GM12878 (cell line): ENCODE measurements around the gene GZMM. TPM values are rescaled to one million over a fixed set of nuclear protein-coding genes. Genes with fewer than 3 reads are reported as not detected.
A peak's percentile ranks its signal among the peaks of the same experiment; 100 is the strongest.

Experiments
- ATAC-seq: fragments of 200-7000 bp; cut with Tn5 transposase; 3 replicates; pipeline ENCODE4 v1.9.1; 2020; ENCODE audit warnings: mild to moderate bottlenecking, moderate library complexity
- BruUV-seq: library from RNA; stranded (reverse); fragments of 400-500 nt; replicated peaks from 2 replicates; lab custom pipeline; 2021; lab: Mats Ljungman, UMichigan
- CTCF ChIA-PET: fragments of 300-600 bp; sonication (Branson Sonifier 250); formaldehyde crosslinking; extraction: SDS; loops from one replicate; lab custom pipeline; 2021; ENCODE audit warnings: inconsistent platforms; lab: Yijun Ruan, JAX
- POLR2A ChIA-PET: fragments of 350-600 bp; formaldehyde crosslinking; extraction: SDS; loops from one replicate; lab custom pipeline; 2021; ENCODE audit warnings: inconsistent platforms; lab: Charles Lee
- RAD21 ChIA-PET: fragments of 300-600 bp; sonication (Branson Sonifier 250); formaldehyde crosslinking; loops from one replicate; lab custom pipeline; 2023; ENCODE audit warnings: antibody characterized with exemption; ENCODE audit not compliant: unreplicated experiment; lab: Charles Lee
- SMC1A ChIA-PET: fragments of 300-600 bp; sonication (Branson Sonifier 250); formaldehyde crosslinking; loops from one replicate; lab custom pipeline; 2023; ENCODE audit not compliant: unreplicated experiment, uncharacterized antibody; lab: Charles Lee
- DNase-seq: peaks from one replicate; pipeline ENCODE4 v3.0.0-alpha.2; 2011; ENCODE audit warnings: low read depth, low spot score
- FAIRE-seq: peaks from 3 replicates; lab custom pipeline; 2011; peaks lifted over from hg19 to GRCh38; lab: Jason Lieb, UNC
- H2AFZ ChIP-seq: 2 replicates; pipeline ENCODE4 v1.6.0; 2011; ENCODE audit warnings: low read depth, low read length, control low read depth; ENCODE audit not compliant: control insufficient read depth
- H3K27ac ChIP-seq: 2 replicates; pipeline ENCODE4 v1.5.1; 2011; ENCODE audit warnings: control low read depth; ENCODE audit not compliant: control insufficient read depth, insufficient read depth
- H3K27me3 ChIP-seq, 2 experiments: replicated peaks in 1 of 2; 2 replicates each; pipeline versions ENCODE4 v1.6.0 to v1.6.1; 2011; ENCODE audit warnings: low read length in 1 of 2; ENCODE audit not compliant: control insufficient read depth in 2 of 2, insufficient read depth in 2 of 2
- H3K36me3 ChIP-seq, 2 experiments: 2 replicates each; pipeline ENCODE4 v1.5.1; 2011; ENCODE audit warnings: low read length in 1 of 2; ENCODE audit not compliant: control insufficient read depth in 2 of 2, insufficient read depth in 2 of 2
- H3K4me1 ChIP-seq: 2 replicates; pipeline ENCODE4 v1.6.1; 2011; ENCODE audit warnings: mild to moderate bottlenecking, low read length, moderate library complexity, mixed read lengths; ENCODE audit not compliant: control insufficient read depth, insufficient read depth
- H3K4me2 ChIP-seq: 2 replicates; pipeline ENCODE4 v1.6.0; 2011; ENCODE audit warnings: control low read depth; ENCODE audit not compliant: control insufficient read depth, insufficient read depth
- H3K4me3 ChIP-seq: fragments of 200-600 bp; sonication (generic); 2 replicates; pipeline ENCODE4 v1.5.1; 2016
- H3K79me2 ChIP-seq: 2 replicates; pipeline ENCODE4 v1.6.0; 2011; ENCODE audit warnings: low read length; ENCODE audit not compliant: control insufficient read depth, insufficient read depth
- H3K9ac ChIP-seq: 2 replicates; pipeline ENCODE4 v1.8.0; 2011; ENCODE audit warnings: low read length, control low read depth, mixed read lengths; ENCODE audit not compliant: control insufficient read depth, insufficient read depth
- H3K9me3 ChIP-seq: replicated peaks from 3 replicates; pipeline ENCODE4 v1.5.1; 2011; ENCODE audit warnings: mild to moderate bottlenecking, low read length; ENCODE audit not compliant: control insufficient read depth, insufficient read depth
- H4K20me1 ChIP-seq: 2 replicates; pipeline ENCODE4 v1.6.0; 2011; ENCODE audit not compliant: control insufficient read depth, insufficient read depth
- BCL11A ChIP-seq: IDR thresholded peaks from 2 replicates; pipeline ENCODE4 v1.6.1; 2011; ENCODE audit warnings: low read depth, low read length
- FOXK2 ChIP-seq: fragments of 450-650 bp; IDR thresholded peaks from 2 replicates; pipeline ENCODE4 v1.6.1; 2017; ENCODE audit warnings: mild to moderate bottlenecking, moderate library complexity
- KDM1A ChIP-seq: fragments of 200-600 bp; sonication (generic); IDR thresholded peaks from 2 replicates; pipeline ENCODE4 v1.6.1; 2016; ENCODE audit warnings: borderline replicate concordance
- MAX ChIP-seq: IDR thresholded peaks from 2 replicates; pipeline ENCODE4 v1.6.1; 2012; ENCODE audit warnings: low read depth, low read length, improper control_type of control experiment
- MEF2B ChIP-seq: fragments of 450-650 bp; IDR thresholded peaks from 2 replicates; pipeline ENCODE4 v1.6.1; 2018; ENCODE audit warnings: mild to moderate bottlenecking, moderate library complexity; ENCODE audit not compliant: partially characterized antibody, poor library complexity, severe bottlenecking
- MYB ChIP-seq: fragments of 150-350 bp; IDR thresholded peaks from 2 replicates; pipeline ENCODE4 v1.6.1; 2014; ENCODE audit warnings: mild to moderate bottlenecking, low read depth, low read length, borderline replicate concordance
- MYC ChIP-seq: IDR thresholded peaks from 2 replicates; pipeline ENCODE4 v1.6.1; 2011; ENCODE audit warnings: mild to moderate bottlenecking, low read length, moderate library complexity, inconsistent platforms; ENCODE audit not compliant: insufficient read depth, insufficient replicate concordance, insufficient read length, severe bottlenecking
- POLR2A ChIP-seq: IDR thresholded peaks from 2 replicates; pipeline ENCODE4 v1.6.1; 2011; ENCODE audit warnings: low read depth, mild to moderate bottlenecking, low read length
- RAD51 ChIP-seq: fragments of 450-650 bp; IDR thresholded peaks from 2 replicates; pipeline ENCODE4 v1.6.1; 2016; ENCODE audit warnings: moderate library complexity, mild to moderate bottlenecking, inconsistent platforms
- RUNX3 ChIP-seq: IDR thresholded peaks from 2 replicates; pipeline ENCODE4 v1.6.1; 2012; ENCODE audit warnings: low read length, inconsistent platforms
- SIX5 ChIP-seq: IDR thresholded peaks from 2 replicates; pipeline ENCODE4 v1.6.1; 2011; ENCODE audit warnings: mild to moderate bottlenecking, low read depth, low read length, moderate library complexity; ENCODE audit not compliant: severe bottlenecking
- TCF12 ChIP-seq: IDR thresholded peaks from 2 replicates; pipeline ENCODE4 v1.6.1; 2011; ENCODE audit warnings: low read depth, mild to moderate bottlenecking, low read length
- ZNF24 ChIP-seq: fragments of 450-650 bp; IDR thresholded peaks from 2 replicates; pipeline ENCODE4 v1.6.1; 2017; ENCODE audit warnings: antibody characterized with exemption, mild to moderate bottlenecking
- WGBS: methylation state at CpG from one replicate; pipeline ENCODE4 v1.1.6; 2016; ENCODE audit warnings: low lambda C conversion rate; ENCODE audit not compliant: insufficient replicate concordance, insufficient coverage; ENCODE audit errors: missing lambda C conversion rate; 5-methylcytosine and 5-hydroxymethylcytosine counted together
- in situ Hi-C: fragments of 300-500 bp; cut with MboI; formaldehyde crosslinking; loops from 9 replicates; pipeline ENCODE4 v1.14.3; 2018; ENCODE audit warnings: mixed read lengths
- intact Hi-C: fragments of 100-400 bp; cut with micrococcal nuclease; formaldehyde crosslinking; loops from one replicate; pipeline ENCODE4 v1.14.2; 2022; ENCODE audit not compliant: unreplicated experiment
- polyA plus RNA-seq, 11 experiments: library from polyadenylated mRNA; depleted of rRNA in 4 of 11; unstranded in 6 of 11; stranded (reverse) in 5 of 11; fragments of >200 nt; fragmentation: Nextera tagmentation in 4 of 11; fragmentation: Illumina TruSeq in 1 of 11; extraction: Ambion mirVana in 4 of 11; extraction: Trizol in 1 of 11; gene quantifications; 1 replicate in 1 of 11; 2 replicates in 10 of 11; pipeline versions ENCODE4 v1.2.1 to v1.2.3, GENCODE V29; 2011 to 2016; ENCODE audit warnings: inconsistent platforms in 2 of 11, missing spikeins in 2 of 11, low read depth in 1 of 11
- total RNA-seq, 4 experiments: library from RNA; depleted of rRNA in 3 of 4; stranded (reverse); fragments of >200 nt in 3 of 4; fragmentation: Illumina TruSeq in 1 of 4; extraction: Trizol in 1 of 4; gene quantifications; 2 replicates each; pipeline versions ENCODE4 v1.2.1 to v1.2.3, GENCODE V29; 2013 to 2021
- TF ChIP-seq, protein P1 (sequence below): fragments of 450-650 bp; IDR thresholded peaks from 2 replicates; pipeline ENCODE4 v1.6.1; 2017; ENCODE audit warnings: mild to moderate bottlenecking, moderate library complexity
- TF ChIP-seq, protein P2 (sequence below): fragments of 450-650 bp; formaldehyde crosslinking; IDR thresholded peaks from 2 replicates; pipeline ENCODE4 v1.4.0; 2022; ENCODE audit warnings: mild to moderate bottlenecking, moderate library complexity

Gene GZMM
- total and polyA plus RNA-seq, 10 of the 15 experiments (the other 5 are each of a cell fraction or from before 2014, with no cell fraction given): 0.09 to 0.48 (median 0.23) TPM; not detected in 7

DNA sequence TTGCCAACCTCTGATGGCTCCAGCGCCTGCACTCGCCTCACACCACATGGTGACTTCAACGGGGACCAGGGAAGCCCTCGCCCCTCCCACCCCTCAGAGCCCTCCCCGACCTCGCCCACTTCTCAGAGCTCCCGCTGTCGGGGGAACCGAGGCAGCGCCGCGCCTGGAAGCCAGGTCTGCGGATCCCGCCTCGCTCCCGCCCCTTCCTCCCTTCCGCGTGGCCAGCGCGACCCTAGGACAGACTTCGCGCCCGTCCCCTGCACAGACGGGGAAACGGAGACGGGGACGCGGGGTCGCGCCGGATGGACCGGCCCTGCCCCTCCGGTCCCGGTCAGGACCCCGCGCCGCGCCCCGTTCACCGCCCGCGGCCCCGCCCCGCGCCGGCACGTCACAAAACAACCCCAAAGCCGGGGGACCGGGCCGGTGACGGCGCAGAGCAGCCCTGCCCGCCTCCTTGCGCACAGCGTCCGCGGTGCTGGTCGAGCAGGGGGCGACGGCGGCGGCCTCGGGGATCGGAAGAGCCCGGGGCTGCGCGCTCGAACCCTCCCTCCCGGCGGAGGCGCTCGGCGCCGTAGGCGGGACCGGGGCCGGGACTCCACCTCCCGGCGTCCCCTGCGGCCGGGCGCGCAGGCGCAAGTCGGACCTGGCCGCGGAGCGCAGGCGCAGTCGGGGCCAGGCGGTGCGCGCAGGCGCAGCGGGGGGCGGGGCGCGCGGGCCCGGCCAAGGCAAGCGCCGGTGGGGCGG is 12.7 kb upstream of the GZMM start:
- BruUV-seq: no TSS peak
- Histone ChIP-seq H2AFZ (peak overlapping the region; percentile 99), H3K4me3 (peak overlapping the region; percentile 61), H3K27ac (peak overlapping the region; percentile 65), H3K4me2 (peak overlapping the region; percentile 89), H4K20me1 (no peaks in the 10 kb centered on the region), H3K27me3 (no peaks in the 10 kb centered on the region), H3K79me2 (peaks cover 27% of the 10 kb centered on the region), H3K9ac (peak overlapping the region; percentile 65), H3K36me3 (peaks cover 0 to 2% of the 10 kb centered on the region in 2 experiments; a peak in 3 of 4 replicates), H3K9me3 (no peaks in the 10 kb centered on the region; the same call in 2 of the 3 replicates), H3K4me1 (peaks cover 8% of the 10 kb centered on the region)
- ChIA-PET POLR2A (interaction anchor here (0.5 to 2.9 kb wide), 9 partner anchors 9 to 79 kb away, joined by 3 to 13 read pairs (median 3); partner anchors contain the start of genes BSG and TPGS1), SMC1A (interaction anchor here (0.6 to 2.9 kb wide), 4 partner anchors 20 to 190 kb away, joined by 3 to 20 read pairs (median 8); no protein-coding TSS in a partner anchor), RAD21 (interaction anchor here (0.8 to 2.4 kb wide), 4 partner anchors 20 to 44 kb away, joined by 4 to 17 read pairs (median 8); no protein-coding TSS in a partner anchor), CTCF (interaction anchor here (0.7 to 7.4 kb wide), 5 partner anchors 21 to 284 kb away, joined by 3 to 42 read pairs (median 4); partner anchors contain the start of gene TPGS1)
- FAIRE-seq: no peak
- intact Hi-C loops (loop anchor here (5.0 kb wide), 1 partner anchor 41 kb away; the partner anchor contains the start of gene BSG), in situ Hi-C loops (no loop called here)
- no peak for DNase-seq
- peak; percentile 78 for ATAC-seq
- 1% methylated on average over 59 of the region's 103 CpGs for WGBS
- TF ChIP-seq TCF12 (no peak), BCL11A (no peak), RUNX3 (no peak), POLR2A (peak; percentile 67), KDM1A (no peak), MYB (no peak), ZNF24 (0 out of 2 replicates have a peak, but pooled peaks have one; percentile 34), SIX5 (peak; percentile 78), MYC (no peak), MEF2B (no peak), MAX (peak; percentile 17; the same call in 1 of the 2 replicates), RAD51 (no peak), FOXK2 (no peak)
- TF ChIP-seq, protein P1, sequence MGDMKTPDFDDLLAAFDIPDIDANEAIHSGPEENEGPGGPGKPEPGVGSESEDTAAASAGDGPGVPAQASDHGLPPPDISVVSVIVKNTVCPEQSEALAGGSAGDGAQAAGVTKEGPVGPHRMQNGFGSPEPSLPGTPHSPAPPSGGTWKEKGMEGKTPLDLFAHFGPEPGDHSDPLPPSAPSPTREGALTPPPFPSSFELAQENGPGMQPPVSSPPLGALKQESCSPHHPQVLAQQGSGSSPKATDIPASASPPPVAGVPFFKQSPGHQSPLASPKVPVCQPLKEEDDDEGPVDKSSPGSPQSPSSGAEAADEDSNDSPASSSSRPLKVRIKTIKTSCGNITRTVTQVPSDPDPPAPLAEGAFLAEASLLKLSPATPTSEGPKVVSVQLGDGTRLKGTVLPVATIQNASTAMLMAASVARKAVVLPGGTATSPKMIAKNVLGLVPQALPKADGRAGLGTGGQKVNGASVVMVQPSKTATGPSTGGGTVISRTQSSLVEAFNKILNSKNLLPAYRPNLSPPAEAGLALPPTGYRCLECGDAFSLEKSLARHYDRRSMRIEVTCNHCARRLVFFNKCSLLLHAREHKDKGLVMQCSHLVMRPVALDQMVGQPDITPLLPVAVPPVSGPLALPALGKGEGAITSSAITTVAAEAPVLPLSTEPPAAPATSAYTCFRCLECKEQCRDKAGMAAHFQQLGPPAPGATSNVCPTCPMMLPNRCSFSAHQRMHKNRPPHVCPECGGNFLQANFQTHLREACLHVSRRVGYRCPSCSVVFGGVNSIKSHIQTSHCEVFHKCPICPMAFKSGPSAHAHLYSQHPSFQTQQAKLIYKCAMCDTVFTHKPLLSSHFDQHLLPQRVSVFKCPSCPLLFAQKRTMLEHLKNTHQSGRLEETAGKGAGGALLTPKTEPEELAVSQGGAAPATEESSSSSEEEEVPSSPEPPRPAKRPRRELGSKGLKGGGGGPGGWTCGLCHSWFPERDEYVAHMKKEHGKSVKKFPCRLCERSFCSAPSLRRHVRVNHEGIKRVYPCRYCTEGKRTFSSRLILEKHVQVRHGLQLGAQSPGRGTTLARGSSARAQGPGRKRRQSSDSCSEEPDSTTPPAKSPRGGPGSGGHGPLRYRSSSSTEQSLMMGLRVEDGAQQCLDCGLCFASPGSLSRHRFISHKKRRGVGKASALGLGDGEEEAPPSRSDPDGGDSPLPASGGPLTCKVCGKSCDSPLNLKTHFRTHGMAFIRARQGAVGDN: peak; percentile 40; the same call in 1 of the 2 replicates
- TF ChIP-seq, protein P2, sequence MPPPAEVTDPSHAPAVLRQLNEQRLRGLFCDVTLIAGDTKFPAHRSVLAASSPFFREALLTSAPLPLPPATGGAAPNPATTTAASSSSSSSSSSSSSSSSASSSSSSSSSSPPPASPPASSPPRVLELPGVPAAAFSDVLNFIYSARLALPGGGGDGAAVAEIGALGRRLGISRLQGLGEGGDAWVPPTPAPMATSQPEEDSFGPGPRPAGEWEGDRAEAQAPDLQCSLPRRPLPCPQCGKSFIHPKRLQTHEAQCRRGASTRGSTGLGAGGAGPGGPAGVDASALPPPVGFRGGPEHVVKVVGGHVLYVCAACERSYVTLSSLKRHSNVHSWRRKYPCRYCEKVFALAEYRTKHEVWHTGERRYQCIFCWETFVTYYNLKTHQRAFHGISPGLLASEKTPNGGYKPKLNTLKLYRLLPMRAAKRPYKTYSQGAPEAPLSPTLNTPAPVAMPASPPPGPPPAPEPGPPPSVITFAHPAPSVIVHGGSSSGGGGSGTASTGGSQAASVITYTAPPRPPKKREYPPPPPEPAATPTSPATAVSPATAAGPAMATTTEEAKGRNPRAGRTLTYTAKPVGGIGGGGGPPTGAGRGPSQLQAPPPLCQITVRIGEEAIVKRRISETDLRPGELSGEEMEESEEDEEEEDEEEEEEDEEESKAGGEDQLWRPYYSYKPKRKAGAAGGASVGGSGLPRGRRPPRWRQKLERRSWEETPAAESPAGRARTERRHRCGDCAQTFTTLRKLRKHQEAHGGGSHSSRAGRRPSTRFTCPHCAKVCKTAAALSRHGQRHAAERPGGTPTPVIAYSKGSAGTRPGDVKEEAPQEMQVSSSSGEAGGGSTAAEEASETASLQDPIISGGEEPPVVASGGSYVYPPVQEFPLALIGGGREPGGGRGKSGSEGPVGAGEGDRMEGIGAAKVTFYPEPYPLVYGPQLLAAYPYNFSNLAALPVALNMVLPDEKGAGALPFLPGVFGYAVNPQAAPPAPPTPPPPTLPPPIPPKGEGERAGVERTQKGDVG (CRISPR knock-in tag): no peak
